ENCODE data around the gene TH. TPM values are rescaled to one million over a fixed set of nuclear protein-coding genes. Genes with fewer than 3 reads are reported as not detected.
"Not testable (repeated sequence)": the region's sequence is repeated elsewhere in the genome, so short reads cannot be mapped to it uniquely, and the experiment has no call there.

The TH gene
- total and polyA plus RNA-seq, 7 donors = 0.17 TPM; not detected in 6

- H3K27me3 ChIP-seq = peaks cover 0 to 25% (median 0%) of the 10 kb centered on the region in 3 donors
- no peak for TF ChIP-seq POLR2AphosphoS5 (IDR thresholded peaks at IDR 0.05)
- no peak for TF ChIP-seq POLR2A (IDR thresholded peaks at IDR 0.05)
- TF ChIP-seq EP300 (IDR thresholded peaks at IDR 0.05) = no peak
- WGBS, 2 donors = 55 to 86% methylated on average over 10 of the region's 10 CpGs
- H3K27ac ChIP-seq = no peak overlapping the region
- H3K9me3 ChIP-seq = no peaks in the 10 kb centered on the region
- H3K36me3 ChIP-seq = no peaks in the 10 kb centered on the region
- H3K4me1 ChIP-seq = no peaks in the 10 kb centered on the region
- no peak overlapping the region for H3K4me3 ChIP-seq
- DNase-seq = no peak
- intact Hi-C loops (cut with DNase I) = no loop called here
Observed at GRCh38 chr11:2179516-2179915, 7.9 kb upstream of the TH start.

GRCh38 chr11:2178906-2179494 is 7.4 kb upstream of the TH start:
- H3K36me3 ChIP-seq = no peaks in the 10 kb centered on the region
- H3K9me3 ChIP-seq = no peaks in the 10 kb centered on the region
- intact Hi-C loops (cut with DNase I) = no loop called here
- H3K27me3 ChIP-seq = peaks cover 0 to 25% (median 0%) of the 10 kb centered on the region in 3 donors
- no peaks in the 10 kb centered on the region for H3K4me1 ChIP-seq
- no peak for DNase-seq
- no peak for TF ChIP-seq CTCF (IDR thresholded peaks at IDR 0.05)
- H3K27ac ChIP-seq = no peak overlapping the region
- 24 to 57% methylated on average over 16 of the region's 16 CpGs for WGBS, 2 donors
- no peak overlapping the region for H3K4me3 ChIP-seq

- H3K4me3 ChIP-seq; H3K36me3 ChIP-seq; H3K27ac ChIP-seq; intact Hi-C loops (cut with DNase I); DNase-seq; H3K4me1 ChIP-seq; H3K9me3 ChIP-seq: not testable (repeated sequence)
- 73 to 83% methylated on average over 15 to 16 of the region's 16 CpGs for WGBS, 2 donors
- H3K27me3 ChIP-seq = peaks cover 0 to 25% (median 0%) of the 10 kb centered on the region in 3 donors
Observed at GRCh38 chr11:2178055-2178773, 6.6 kb upstream of the TH start.

GRCh38 chr11:2177076-2177475 is 5.5 kb upstream of the TH start:
- Histone ChIP-seq H3K4me3 (no peak overlapping the region), H3K27me3 (peaks cover 0 to 22% (median 0%) of the 10 kb centered on the region in 3 donors), H3K9me3 (no peaks in the 10 kb centered on the region), H3K4me1 (no peaks in the 10 kb centered on the region), H3K36me3 (no peaks in the 10 kb centered on the region), H3K27ac (no peak overlapping the region)
- no peak for DNase-seq
- TF ChIP-seq EP300 (IDR thresholded peaks at IDR 0.05) = no peak
- no peak for TF ChIP-seq POLR2AphosphoS5 (IDR thresholded peaks at IDR 0.05)
- no peak for TF ChIP-seq CTCF (IDR thresholded peaks at IDR 0.05)
- no peak for TF ChIP-seq POLR2A (IDR thresholded peaks at IDR 0.05)
- intact Hi-C loops (cut with DNase I) = no loop called here
- WGBS, 2 donors = 36 to 67% methylated on average over 18 of the region's 18 CpGs

- TF ChIP-seq CTCF (IDR thresholded peaks at IDR 0.05) (no peak), EP300 (IDR thresholded peaks at IDR 0.05) (no peak), POLR2A (IDR thresholded peaks at IDR 0.05) (no peak), POLR2AphosphoS5 (IDR thresholded peaks at IDR 0.05) (no peak)
- H3K4me1 ChIP-seq = no peaks in the 10 kb centered on the region
- H3K27me3 ChIP-seq = peaks cover 0 to 16% (median 0%) of the 10 kb centered on the region in 3 donors
- H3K36me3 ChIP-seq = no peaks in the 10 kb centered on the region
- 88 to 95% methylated on average over 14 of the region's 14 CpGs for WGBS, 2 donors
- no peak overlapping the region for H3K4me3 ChIP-seq
- intact Hi-C loops (cut with DNase I) = no loop called here
- H3K9me3 ChIP-seq = no peaks in the 10 kb centered on the region
- DNase-seq = no peak
- H3K27ac ChIP-seq = no peak overlapping the region
Observed at GRCh38 chr11:2176389-2176900, 4.8 kb upstream of the TH start.
